Natural killer cell (primary cell): ENCODE measurements around the gene KIDINS220. TPM values are rescaled to one million over a fixed set of nuclear protein-coding genes. Genes with fewer than 3 reads are reported as not detected.
A peak's percentile ranks its signal among the peaks of the same experiment; 100 is the strongest.

ENCODE experiments used
- ATAC-seq, 3 donors: fragments of 150-1000 bp in 2 of 3; fragments of 200-7000 bp in 1 of 3; cut with Tn5 transposase; 1 replicate in 1 of 3; 2 replicates in 2 of 3; pipeline ENCODE4 v1.10.0; 2021; ENCODE audit warnings: mild to moderate bottlenecking in 2 of 3, moderate library complexity in 2 of 3
- DNase-seq, 2 donors: peaks; one replicate each; pipeline versions ENCODE4 v3.0.0 to v3.0.0-alpha.2; 2013 to 2021; ENCODE audit warnings: mixed read lengths in 1 of 2
- H3K27ac ChIP-seq: one replicate; pipeline ENCODE4 v1.5.1; 2013; ENCODE audit warnings: mild to moderate bottlenecking, low read length
- H3K27me3 ChIP-seq: one replicate; pipeline ENCODE4 v1.6.1; 2013; ENCODE audit warnings: low read length; ENCODE audit not compliant: control insufficient read depth, insufficient read depth
- H3K36me3 ChIP-seq: one replicate; pipeline ENCODE4 v1.6.1; 2013; ENCODE audit warnings: low read length; ENCODE audit not compliant: control insufficient read depth, insufficient read depth
- H3K4me1 ChIP-seq: one replicate; pipeline ENCODE4 v1.6.1; 2013; ENCODE audit warnings: low read length; ENCODE audit not compliant: control insufficient read depth, insufficient read depth
- H3K4me3 ChIP-seq: one replicate; pipeline ENCODE4 v1.5.1; 2013; ENCODE audit warnings: low read length
- H3K9me3 ChIP-seq: one replicate; pipeline ENCODE4 v1.6.1; 2013; ENCODE audit warnings: low read length; ENCODE audit not compliant: control insufficient read depth, insufficient read depth
- H3K27ac Mint-ChIP-seq, 2 donors: one replicate each; pipeline ENCODE4 v1.8.0; 2022; ENCODE audit warnings: mild to moderate bottlenecking in 2 of 2, mixed read lengths in 2 of 2, moderate library complexity in 1 of 2
- H3K27me3 Mint-ChIP-seq, 2 donors: one replicate each; pipeline ENCODE4 v1.8.0; 2022; ENCODE audit warnings: low read depth in 2 of 2, mixed read lengths in 2 of 2
- H3K36me3 Mint-ChIP-seq: one replicate; pipeline ENCODE4 v1.8.0; 2022; ENCODE audit warnings: mixed read lengths
- H3K4me1 Mint-ChIP-seq, 2 donors: one replicate each; pipeline ENCODE4 v1.8.0; 2022; ENCODE audit warnings: mixed read lengths in 2 of 2
- H3K4me3 Mint-ChIP-seq: one replicate; pipeline ENCODE4 v1.8.0; 2022; ENCODE audit warnings: mild to moderate bottlenecking, moderate library complexity, mixed read lengths
- H3K9me3 Mint-ChIP-seq, 2 donors: one replicate each; pipeline ENCODE4 v1.8.0; 2022; ENCODE audit warnings: mixed read lengths in 2 of 2
- CTCF ChIP-seq: fragments of 200-600 bp; IDR thresholded peaks from one replicate; pipeline ENCODE4 v1.8.0; 2022; ENCODE audit warnings: antibody characterized with exemption
- WGBS: methylation state at CpG from one replicate; pipeline ENCODE4 v1.1.7; 2013; ENCODE audit warnings: missing lambda C conversion rate; ENCODE audit not compliant: insufficient coverage; 5-methylcytosine and 5-hydroxymethylcytosine counted together
- intact Hi-C: fragments of 100-400 bp; cut with micrococcal nuclease; formaldehyde crosslinking; loops from one replicate; pipeline ENCODE4 v1.14.2; 2022
- total RNA-seq, 4 donors: library from RNA; stranded (reverse); fragments of 120-200 nt in 1 of 4; gene quantifications; one replicate each; pipeline versions ENCODE4 v1.2.3 to v1.2.4, GENCODE V29; 2013 to 2022

Gene KIDINS220
- total RNA-seq, result 10 to 100 TPM; 54.1 to 84.2 (median 71.5) TPM
- total RNA-seq (2013), result 78.0 TPM

- H3K4me1 Mint-ChIP-seq, result peaks cover 44 to 47% of the 10 kb centered on the region in 2 donors
- H3K9me3 Mint-ChIP-seq, result no peaks in the 10 kb centered on the region
These were observed at the start of gene KIDINS220 for GRCh38 chr2:8836971-8837794. TSS of gene KIDINS220 (minus strand) at chr2:8837613. CDS start at chr2:8827093, 10,520 bp downstream.

GRCh38 chr2:8886876-8887275 is 49.5 kb upstream of the KIDINS220 start:
- no peak for DNase-seq
- Histone ChIP-seq H3K4me1 (no peaks in the 10 kb centered on the region), H3K36me3 (no peaks in the 10 kb centered on the region), H3K9me3 (no peaks in the 10 kb centered on the region), H3K27ac (no peak overlapping the region), H3K4me3 (no peak overlapping the region), H3K27me3 (no peaks in the 10 kb centered on the region)
- no peak overlapping the region for H3K4me3 Mint-ChIP-seq
- H3K36me3 Mint-ChIP-seq, result no peaks in the 10 kb centered on the region
- no peak for ATAC-seq
- no peaks in the 10 kb centered on the region for H3K9me3 Mint-ChIP-seq
- no peaks in the 10 kb centered on the region for H3K4me1 Mint-ChIP-seq
- no peak for TF ChIP-seq CTCF
- no peak overlapping the region for H3K27ac Mint-ChIP-seq
- no peaks in the 10 kb centered on the region for H3K27me3 Mint-ChIP-seq
- WGBS, result 25% methylated on average over 1 of the region's 2 CpGs
- intact Hi-C loops, result no loop called here

More at GRCh38 chr2:8836971-8837794, at the start of gene KIDINS220:
- intact Hi-C loops, result no loop called here
- H3K27me3 Mint-ChIP-seq, result peaks cover 8 to 10% of the 10 kb centered on the region in 2 donors
- TF ChIP-seq CTCF, result no peak
- ATAC-seq, result peak; percentile 97 to 99 (median 98)
- Histone ChIP-seq H3K36me3 (no peaks in the 10 kb centered on the region), H3K27ac (peak within 1 kb of the TSS; percentile 48), H3K9me3 (no peaks in the 10 kb centered on the region), H3K4me3 (peak within 1 kb of the TSS; percentile 74), H3K27me3 (no peaks in the 10 kb centered on the region), H3K4me1 (peaks cover 19% of the 10 kb centered on the region)
- peak; percentile 78 to 92 for DNase-seq
- peak within 1 kb of the TSS; percentile 99 for H3K4me3 Mint-ChIP-seq
- no peaks in the 10 kb centered on the region for H3K36me3 Mint-ChIP-seq
- WGBS, result under 1% methylated on average over 67 of the region's 67 CpGs
- peak within 1 kb of the TSS; percentile 86 to 100 for H3K27ac Mint-ChIP-seq

GRCh38 chr2:8886202-8886518 is 48.7 kb upstream of the KIDINS220 start:
- no peak overlapping the region for H3K4me3 Mint-ChIP-seq

More at GRCh38 chr2:8886202-8886518, 48.7 kb upstream of the KIDINS220 start:
- H3K9me3 Mint-ChIP-seq, result no peaks in the 10 kb centered on the region
- no peak overlapping the region for H3K27ac Mint-ChIP-seq
- H3K9me3 ChIP-seq, result no peaks in the 10 kb centered on the region
- H3K27me3 Mint-ChIP-seq, result no peaks in the 10 kb centered on the region
- H3K4me3 ChIP-seq, result no peak overlapping the region
- no peaks in the 10 kb centered on the region for H3K36me3 Mint-ChIP-seq
- 69% methylated on average over 1 of the region's 1 CpG for WGBS
- no peaks in the 10 kb centered on the region for H3K36me3 ChIP-seq
- H3K4me1 ChIP-seq, result no peaks in the 10 kb centered on the region
- no peak for DNase-seq
- no peak for ATAC-seq
- no peak for TF ChIP-seq CTCF
- H3K27ac ChIP-seq, result no peak overlapping the region
- H3K4me1 Mint-ChIP-seq, result no peaks in the 10 kb centered on the region
- intact Hi-C loops, result no loop called here
- no peaks in the 10 kb centered on the region for H3K27me3 ChIP-seq
